ENCODE results near the gene SEC24A.
"Not testable (repeated sequence)": the region's sequence is repeated elsewhere in the genome, so short reads cannot be mapped to it uniquely, and the experiment has no call there.

The SEC24A gene

DNA sequence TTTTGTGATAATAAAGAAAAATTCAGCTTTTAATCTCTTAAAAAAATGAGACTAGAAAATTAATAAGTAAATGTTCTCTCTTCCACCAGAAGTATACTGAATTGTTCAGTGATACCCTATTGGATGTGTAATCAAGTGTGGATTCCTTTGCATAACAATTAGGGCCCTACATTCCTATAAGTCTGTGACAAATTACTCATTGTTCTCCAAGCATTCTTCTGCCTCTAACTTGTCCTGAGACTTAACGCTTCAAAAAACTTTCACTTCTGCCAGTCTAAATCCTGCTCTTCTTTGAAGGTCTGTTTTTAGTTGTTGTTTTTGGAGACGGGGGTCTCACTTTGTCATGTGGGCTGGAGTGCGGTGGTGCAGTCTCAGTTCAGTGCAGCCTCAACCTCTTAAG lies 100.8 kb downstream of the SEC24A start:
- TF ChIP-seq, protein P1, sequence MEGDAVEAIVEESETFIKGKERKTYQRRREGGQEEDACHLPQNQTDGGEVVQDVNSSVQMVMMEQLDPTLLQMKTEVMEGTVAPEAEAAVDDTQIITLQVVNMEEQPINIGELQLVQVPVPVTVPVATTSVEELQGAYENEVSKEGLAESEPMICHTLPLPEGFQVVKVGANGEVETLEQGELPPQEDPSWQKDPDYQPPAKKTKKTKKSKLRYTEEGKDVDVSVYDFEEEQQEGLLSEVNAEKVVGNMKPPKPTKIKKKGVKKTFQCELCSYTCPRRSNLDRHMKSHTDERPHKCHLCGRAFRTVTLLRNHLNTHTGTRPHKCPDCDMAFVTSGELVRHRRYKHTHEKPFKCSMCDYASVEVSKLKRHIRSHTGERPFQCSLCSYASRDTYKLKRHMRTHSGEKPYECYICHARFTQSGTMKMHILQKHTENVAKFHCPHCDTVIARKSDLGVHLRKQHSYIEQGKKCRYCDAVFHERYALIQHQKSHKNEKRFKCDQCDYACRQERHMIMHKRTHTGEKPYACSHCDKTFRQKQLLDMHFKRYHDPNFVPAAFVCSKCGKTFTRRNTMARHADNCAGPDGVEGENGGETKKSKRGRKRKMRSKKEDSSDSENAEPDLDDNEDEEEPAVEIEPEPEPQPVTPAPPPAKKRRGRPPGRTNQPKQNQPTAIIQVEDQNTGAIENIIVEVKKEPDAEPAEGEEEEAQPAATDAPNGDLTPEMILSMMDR (IDR thresholded peaks at IDR 0.05; ENCODE audit: insufficient read depth, low read length, missing control alignments): no peak
- no peak for DNase-seq (ENCODE audit: low read depth, low spot score)
- ChIA-PET CTCF (interaction anchor here (0.7 to 1.9 kb wide), 3 partner anchors 9 to 13 kb away, joined by 3 to 6 read pairs (median 4); partner anchors contain the start of gene DDX46), POLR2A (interaction anchor here (1.0 kb wide), 1 partner anchor 9 kb away, joined by 4 read pairs; the partner anchor contains the start of gene DDX46)
- no peak overlapping the region for H3K4me3 ChIP-seq (ENCODE audit: low read depth, low read length)

DNA sequence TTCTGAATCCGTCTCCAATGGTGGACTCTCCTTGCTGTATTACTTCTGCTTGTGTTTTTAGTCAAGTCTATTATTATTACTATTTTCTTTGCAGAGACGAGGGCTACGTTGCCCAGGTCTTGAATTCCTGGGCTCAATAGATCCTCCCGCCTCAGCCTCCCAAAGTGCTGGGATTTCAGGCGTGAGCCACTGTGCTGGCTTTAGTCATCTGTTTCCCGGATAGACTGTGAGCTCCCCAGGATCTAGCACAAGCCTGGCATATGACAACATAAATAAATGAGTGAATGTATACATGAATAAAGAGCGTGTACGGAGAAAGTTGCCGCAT lies 109.6 kb downstream of the SEC24A start:
- POLR2A ChIA-PET: interaction anchor here (0.9 kb wide), 1 partner anchor 9 kb away, joined by 4 read pairs; no protein-coding TSS in a partner anchor
- no peak for DNase-seq (ENCODE audit: low read depth, low spot score)
- H3K4me3 ChIP-seq (ENCODE audit: low read depth, low read length): peak overlapping the region; percentile 98
- CTCF ChIA-PET: interaction anchor here (0.6 to 4.9 kb wide), 18 partner anchors 9 to 150 kb away, joined by 3 to 53 read pairs (median 3); partner anchors contain the start of genes CAMLG and PCBD2
- TF ChIP-seq, protein P1 (IDR thresholded peaks at IDR 0.05; ENCODE audit: insufficient read depth, low read length, missing control alignments): no peak

DNA sequence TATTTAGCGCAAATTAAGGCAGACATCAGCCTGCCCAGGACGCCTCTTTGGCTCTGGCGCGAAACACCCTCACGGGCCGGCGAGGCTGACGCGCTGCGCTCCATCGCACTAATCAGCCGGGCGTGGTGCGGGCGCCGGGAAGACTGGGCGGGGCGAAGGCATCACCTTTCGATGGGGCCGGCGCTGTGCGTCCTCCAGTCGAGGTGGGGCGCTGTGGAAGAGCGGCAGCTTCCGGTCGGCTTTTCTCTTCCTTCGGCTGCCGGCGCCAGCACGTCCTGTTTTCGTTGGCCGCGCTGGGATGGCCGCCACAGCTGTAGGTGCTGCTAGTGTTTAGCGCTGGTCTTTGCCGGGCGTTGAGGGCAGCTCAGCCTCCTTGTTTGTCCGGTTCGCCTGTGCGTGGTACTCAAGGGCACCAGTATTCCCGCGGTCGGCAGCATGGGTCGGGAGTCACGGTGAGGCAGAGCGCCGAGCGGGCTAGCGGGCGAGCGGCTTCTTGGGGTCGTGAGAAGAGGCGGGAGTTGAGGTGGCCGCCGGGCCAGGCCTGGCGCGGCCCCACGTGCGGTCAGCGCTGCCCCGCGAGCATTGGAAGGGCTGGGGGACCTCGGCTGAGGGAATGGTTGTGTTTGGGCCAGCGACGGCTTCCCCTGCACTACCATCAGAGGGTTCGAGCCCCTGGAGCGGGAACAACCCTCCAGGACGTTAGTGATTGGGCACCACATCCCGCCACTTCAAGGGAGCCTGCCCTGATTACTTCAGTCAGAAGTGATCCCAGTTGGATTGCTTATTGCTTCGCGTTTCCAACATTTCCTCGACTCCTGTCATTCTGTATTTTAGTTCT lies 110.1 kb downstream of the SEC24A start, which contains the start of gene DDX46:
Gene DDX46 (plus strand): TSS at position 276 of the 838 bp plus-strand sequence. CDS start 160 bp downstream, at position 436.
- peak; percentile 23 for DNase-seq (ENCODE audit: low read depth, low spot score)
- POLR2A ChIA-PET: interaction anchor here (0.9 kb wide), 1 partner anchor 9 kb away, joined by 4 read pairs; no protein-coding TSS in a partner anchor
- peak within 1 kb of the TSS; percentile 98 for H3K4me3 ChIP-seq (ENCODE audit: low read depth, low read length)
- TF ChIP-seq, protein P1 (IDR thresholded peaks at IDR 0.05; ENCODE audit: insufficient read depth, low read length, missing control alignments): peak; percentile 91
- CTCF ChIA-PET: interaction anchor here (0.7 to 4.9 kb wide), 17 partner anchors 9 to 150 kb away, joined by 3 to 53 read pairs (median 4); partner anchors contain the start of genes CAMLG and PCBD2

DNA sequence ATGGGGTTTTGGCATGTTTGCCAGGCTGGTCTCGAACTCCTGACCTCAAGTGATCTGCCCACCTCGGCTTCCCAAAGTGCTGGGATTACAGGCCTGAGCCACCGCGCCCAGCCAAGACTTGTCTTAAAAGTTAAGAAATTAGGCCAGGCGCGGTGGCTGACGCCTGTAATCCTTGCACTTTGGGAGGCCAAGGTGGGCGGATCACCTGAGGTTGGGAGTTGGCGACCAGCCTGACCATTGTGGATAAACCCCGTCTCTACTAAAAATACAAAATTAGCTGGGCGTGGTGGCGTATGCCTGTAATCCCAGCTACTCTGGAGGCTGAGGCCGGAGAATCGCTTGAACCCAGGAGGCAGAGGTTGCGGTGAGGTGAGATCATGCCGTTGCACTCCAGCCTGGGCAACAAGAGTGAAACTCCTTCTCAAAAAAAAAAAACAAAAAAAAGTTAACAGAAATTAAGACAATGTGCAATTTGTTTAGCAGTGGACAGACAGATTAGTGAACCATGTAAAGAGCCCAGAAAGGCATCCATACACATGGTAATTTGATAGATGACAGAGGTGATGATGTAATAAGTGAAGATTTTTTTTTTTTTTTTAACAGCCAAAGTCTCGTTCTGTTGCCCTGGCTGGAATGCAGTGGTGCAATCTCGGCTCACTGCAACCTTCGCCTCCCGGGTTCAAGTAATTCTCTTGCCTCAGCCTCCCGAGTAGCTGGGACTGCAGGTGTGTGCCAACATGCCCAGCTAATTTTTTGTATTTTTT lies 119.1 kb downstream of the SEC24A start:
- CTCF ChIA-PET: interaction anchor here (1.2 kb wide), 1 partner anchor 65 kb away, joined by 3 read pairs; no protein-coding TSS in a partner anchor
- POLR2A ChIA-PET; DNase-seq (ENCODE audit: low read depth, low spot score); H3K4me3 ChIP-seq (ENCODE audit: low read depth, low read length): not testable (repeated sequence)

DNA sequence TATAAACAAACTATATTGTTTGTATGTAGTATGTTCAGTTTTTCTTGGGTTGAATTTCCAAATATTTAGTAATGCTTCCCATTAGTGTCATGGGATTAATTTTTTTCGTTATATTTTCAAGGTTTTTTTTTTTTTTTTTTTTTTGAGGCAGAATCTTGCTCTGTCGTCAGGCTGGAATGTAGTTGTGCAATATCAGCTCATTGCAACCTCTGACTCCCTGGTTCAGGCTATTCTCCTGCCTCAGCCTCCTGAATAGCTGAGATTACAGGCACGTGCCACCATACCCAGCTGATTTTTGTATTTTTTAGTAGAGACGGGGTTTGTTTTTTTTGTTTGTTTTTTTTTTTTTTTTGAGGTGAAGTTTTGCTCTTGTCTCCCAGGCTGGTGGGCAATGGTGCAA lies 120.6 kb downstream of the SEC24A start:
- TF ChIP-seq, protein P1 (IDR thresholded peaks at IDR 0.05; ENCODE audit: insufficient read depth, low read length, missing control alignments): no peak
- CTCF ChIA-PET: interaction anchor here (0.6 to 1.8 kb wide), 2 partner anchors 9 to 11 kb away, joined by 3 to 7 read pairs; partner anchors contain the start of gene DDX46
- POLR2A ChIA-PET: no interaction called here
- no peak overlapping the region for H3K4me3 ChIP-seq (ENCODE audit: low read depth, low read length)
- DNase-seq (ENCODE audit: low read depth, low spot score): no peak

DNA sequence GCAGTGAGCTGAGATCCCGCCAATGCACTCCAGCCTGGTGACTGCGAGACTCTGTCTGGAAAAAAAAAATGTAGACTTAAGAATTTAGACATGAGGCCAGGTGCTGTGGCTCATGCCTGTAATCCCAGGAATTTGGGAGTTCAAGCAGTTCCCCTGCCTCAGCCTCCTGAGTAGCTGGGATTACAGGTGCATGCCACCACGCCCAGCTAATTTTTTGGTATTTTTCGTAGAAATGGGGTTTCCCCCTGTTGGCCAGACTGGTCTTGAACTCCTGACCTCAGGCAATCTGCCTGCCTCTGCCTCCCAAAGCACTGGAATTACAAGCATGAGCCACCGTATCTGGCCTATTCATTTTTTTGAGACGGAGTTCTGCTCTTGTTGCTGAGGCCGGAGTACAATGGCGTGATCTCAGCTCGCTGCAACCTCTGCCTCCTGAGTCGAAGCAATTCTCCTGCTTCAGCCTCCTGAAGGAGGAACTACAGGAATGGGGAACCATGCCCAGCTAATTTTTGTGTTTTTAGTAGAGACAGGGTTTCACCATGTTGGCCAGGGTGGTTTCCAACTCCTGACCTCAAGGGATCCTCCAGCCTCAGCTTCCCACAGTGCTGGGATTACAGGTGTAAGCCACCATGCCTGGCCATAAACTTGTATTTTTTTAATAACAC lies 124.0 kb downstream of the SEC24A start:
- ChIA-PET POLR2A (no interaction called here), CTCF (interaction anchor here (2.4 kb wide), 1 partner anchor 15 kb away, joined by 11 read pairs; the partner anchor contains the start of gene DDX46)
- DNase-seq (ENCODE audit: low read depth, low spot score): no peak
- no peak overlapping the region for H3K4me3 ChIP-seq (ENCODE audit: low read depth, low read length)
- TF ChIP-seq, protein P1 (IDR thresholded peaks at IDR 0.05; ENCODE audit: insufficient read depth, low read length, missing control alignments): no peak

Data from AG04449 (cell line).